SK-N-MC (cell line): Measurements from ENCODE around the gene SNRNP48.

ENCODE experiments used
- EZH2 ChIP-seq: fragments of 200-600 bp; sonication (generic); IDR thresholded peaks from one replicate; pipeline ENCODE4 v1.6.1; 2017; ENCODE audit warnings: antibody characterized with exemption
- FOXP2 ChIP-seq: optimal IDR thresholded peaks from 2 replicates; pipeline ENCODE3; 2011; ENCODE audit warnings: mild to moderate bottlenecking, moderate library complexity; ENCODE audit not compliant: insufficient read depth; ENCODE audit errors: extremely low read length, control extremely low read depth
- POLR2AphosphoS5 ChIP-seq: IDR thresholded peaks from 2 replicates; pipeline ENCODE4 v1.6.1; 2012; ENCODE audit warnings: mild to moderate bottlenecking, low read depth, low read length, borderline replicate concordance

DNA sequence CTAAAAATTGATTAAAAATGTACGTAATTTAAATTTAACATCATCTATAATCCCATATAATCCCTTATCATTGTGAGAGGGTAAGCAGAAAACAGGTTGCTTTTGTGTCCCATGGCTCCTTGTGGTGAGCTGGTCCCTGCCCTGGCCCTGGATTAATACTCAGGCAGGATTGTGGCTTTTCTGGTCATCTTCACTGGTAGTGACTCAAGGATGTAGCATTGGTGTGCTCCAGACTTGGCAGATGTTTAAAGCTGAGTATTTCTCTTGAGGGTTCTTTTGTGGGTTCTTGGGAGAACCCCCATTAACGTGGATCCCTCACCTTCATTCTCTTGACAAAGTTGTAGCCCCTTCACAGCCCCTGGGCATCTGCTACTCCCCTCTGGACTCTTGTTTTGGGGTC, 39.3 kb downstream of the SNRNP48 start:
- no peak for TF ChIP-seq POLR2AphosphoS5
- no peak for TF ChIP-seq EZH2
- no peak for TF ChIP-seq FOXP2
